ENCODE data around the gene RORC. TPM values are rescaled to one million over a fixed set of nuclear protein-coding genes. Genes with fewer than 3 reads are reported as not detected.
"Not testable (repeated sequence)": the region's sequence is repeated elsewhere in the genome, so short reads cannot be mapped to it uniquely, and the experiment has no call there.

The RORC gene
- 1 to 10 TPM; 1.4 to 1.6 TPM for total RNA-seq

- intact Hi-C loops (cut with micrococcal nuclease), result loop anchor here (10.0 kb wide), 1 partner anchor 637 kb away; the partner anchor contains the start of genes PIP5K1A and VPS72
- DNase-seq, result no peak
- H3K27ac Mint-ChIP-seq, result peak within 1 kb of the TSS; percentile 14
- peaks cover 50% of the 10 kb centered on the region for H3K4me1 Mint-ChIP-seq (ENCODE audit: low read depth)
- no peaks in the 10 kb centered on the region for H3K36me3 Mint-ChIP-seq (ENCODE audit: low read depth)
- H3K9me3 Mint-ChIP-seq, result no peaks in the 10 kb centered on the region
- CTCF ChIA-PET, result no interaction called here
- no peak within 1 kb of the TSS for H3K4me3 Mint-ChIP-seq
- no peaks in the 10 kb centered on the region for H3K27me3 Mint-ChIP-seq (ENCODE audit: low read depth)
These were observed at the start of gene RORC for GRCh38 chr1:151831605-151832004. TSS of gene RORC (minus strand) at chr1:151831802. CDS start at chr1:151831764, 38 bp downstream.

GRCh38 chr1:151875419-151876097 is 44.0 kb upstream of the RORC start:
- Mint-ChIP-seq H3K4me3 (no peak overlapping the region), H3K36me3 (ENCODE audit: low read depth) (peaks cover 10% of the 10 kb centered on the region), H3K27me3 (ENCODE audit: low read depth) (no peaks in the 10 kb centered on the region), H3K4me1 (ENCODE audit: low read depth) (peaks cover 12% of the 10 kb centered on the region), H3K27ac (no peak overlapping the region), H3K9me3 (no peaks in the 10 kb centered on the region)
- no peak for DNase-seq
- CTCF ChIA-PET, result interaction anchor here (0.6 to 2.6 kb wide), 2 partner anchors 125 to 218 kb away, joined by 3 to 6 read pairs; no protein-coding TSS in a partner anchor
- intact Hi-C loops (cut with micrococcal nuclease), result no loop called here

GRCh38 chr1:151872776-151873175 is 41.2 kb upstream of the RORC start:
- H3K4me3 Mint-ChIP-seq; DNase-seq; H3K36me3 Mint-ChIP-seq (ENCODE audit: low read depth); H3K9me3 Mint-ChIP-seq; intact Hi-C loops (cut with micrococcal nuclease); CTCF ChIA-PET; H3K27me3 Mint-ChIP-seq (ENCODE audit: low read depth); H3K27ac Mint-ChIP-seq: not testable (repeated sequence)
- H3K4me1 Mint-ChIP-seq (ENCODE audit: low read depth), result peaks cover 18% of the 10 kb centered on the region

GRCh38 chr1:151871284-151872030 is 39.9 kb upstream of the RORC start:
- intact Hi-C loops (cut with micrococcal nuclease), result no loop called here
- no peak overlapping the region for H3K27ac Mint-ChIP-seq

GRCh38 chr1:151868486-151868885 is 36.9 kb upstream of the RORC start:
- CTCF ChIA-PET, result no interaction called here
- H3K27ac Mint-ChIP-seq, result no peak overlapping the region

More at GRCh38 chr1:151871284-151872030, 39.9 kb upstream of the RORC start:
- CTCF ChIA-PET, result interaction anchor here (0.6 to 1.9 kb wide), 4 partner anchors 14 to 179 kb away, joined by 3 to 9 read pairs (median 4); no protein-coding TSS in a partner anchor
- H3K36me3 Mint-ChIP-seq (ENCODE audit: low read depth), result peaks cover 7% of the 10 kb centered on the region
- H3K27me3 Mint-ChIP-seq (ENCODE audit: low read depth), result no peaks in the 10 kb centered on the region
- no peak overlapping the region for H3K4me3 Mint-ChIP-seq
- H3K9me3 Mint-ChIP-seq, result no peaks in the 10 kb centered on the region
- peaks cover 22% of the 10 kb centered on the region for H3K4me1 Mint-ChIP-seq (ENCODE audit: low read depth)
- DNase-seq, result no peak

GRCh38 chr1:151867765-151868411 is 36.3 kb upstream of the RORC start:
- CTCF ChIA-PET, result no interaction called here
- H3K4me1 Mint-ChIP-seq (ENCODE audit: low read depth), result peaks cover 10% of the 10 kb centered on the region
- no peaks in the 10 kb centered on the region for H3K27me3 Mint-ChIP-seq (ENCODE audit: low read depth)
- intact Hi-C loops (cut with micrococcal nuclease), result no loop called here
- H3K36me3 Mint-ChIP-seq (ENCODE audit: low read depth), result no peaks in the 10 kb centered on the region
- DNase-seq, result peak; percentile 18
- peak overlapping the region; percentile 62 for H3K27ac Mint-ChIP-seq
- no peak overlapping the region for H3K4me3 Mint-ChIP-seq
- no peaks in the 10 kb centered on the region for H3K9me3 Mint-ChIP-seq

More at GRCh38 chr1:151868486-151868885, 36.9 kb upstream of the RORC start:
- H3K36me3 Mint-ChIP-seq (ENCODE audit: low read depth), result no peaks in the 10 kb centered on the region
- no peaks in the 10 kb centered on the region for H3K9me3 Mint-ChIP-seq
- H3K4me1 Mint-ChIP-seq (ENCODE audit: low read depth), result peaks cover 12% of the 10 kb centered on the region
- intact Hi-C loops (cut with micrococcal nuclease), result no loop called here
- H3K27me3 Mint-ChIP-seq (ENCODE audit: low read depth), result no peaks in the 10 kb centered on the region
- no peak overlapping the region for H3K4me3 Mint-ChIP-seq
- no peak for DNase-seq

- H3K27me3 Mint-ChIP-seq (ENCODE audit: low read depth), result peaks cover 5% of the 10 kb centered on the region
- CTCF ChIA-PET, result no interaction called here
- no peaks in the 10 kb centered on the region for H3K36me3 Mint-ChIP-seq (ENCODE audit: low read depth)
- no peak overlapping the region for H3K27ac Mint-ChIP-seq
- peaks cover 10% of the 10 kb centered on the region for H3K4me1 Mint-ChIP-seq (ENCODE audit: low read depth)
- intact Hi-C loops (cut with micrococcal nuclease), result no loop called here
- no peak overlapping the region for H3K4me3 Mint-ChIP-seq
- no peaks in the 10 kb centered on the region for H3K9me3 Mint-ChIP-seq
- no peak for DNase-seq
These were observed 35.7 kb upstream of the RORC start for GRCh38 chr1:151867321-151867720.

GRCh38 chr1:151864411-151864810 is 32.8 kb upstream of the RORC start:
- H3K4me1 Mint-ChIP-seq (ENCODE audit: low read depth), result peaks cover 10% of the 10 kb centered on the region
- CTCF ChIA-PET, result no interaction called here
- no peak overlapping the region for H3K27ac Mint-ChIP-seq
- no peaks in the 10 kb centered on the region for H3K9me3 Mint-ChIP-seq
- no peaks in the 10 kb centered on the region for H3K36me3 Mint-ChIP-seq (ENCODE audit: low read depth)
- peaks cover 5% of the 10 kb centered on the region for H3K27me3 Mint-ChIP-seq (ENCODE audit: low read depth)
- intact Hi-C loops (cut with micrococcal nuclease), result no loop called here
- no peak overlapping the region for H3K4me3 Mint-ChIP-seq
- DNase-seq, result no peak

- Mint-ChIP-seq H3K4me1 (ENCODE audit: low read depth) (peaks cover 2% of the 10 kb centered on the region), H3K9me3 (no peaks in the 10 kb centered on the region), H3K27me3 (ENCODE audit: low read depth) (peaks cover 5% of the 10 kb centered on the region), H3K4me3 (no peak overlapping the region), H3K36me3 (ENCODE audit: low read depth) (no peaks in the 10 kb centered on the region), H3K27ac (no peak overlapping the region)
- DNase-seq, result no peak
- intact Hi-C loops (cut with micrococcal nuclease), result no loop called here
- CTCF ChIA-PET, result no interaction called here
These were observed 31.0 kb upstream of the RORC start for GRCh38 chr1:151862604-151863003.

GRCh38 chr1:151860504-151861187 is 29.0 kb upstream of the RORC start:
- CTCF ChIA-PET, result no interaction called here
- intact Hi-C loops (cut with micrococcal nuclease), result no loop called here

GRCh38 chr1:151859891-151860293 is 28.3 kb upstream of the RORC start:
- no peaks in the 10 kb centered on the region for H3K4me1 Mint-ChIP-seq (ENCODE audit: low read depth)
- no peaks in the 10 kb centered on the region for H3K9me3 Mint-ChIP-seq
- intact Hi-C loops (cut with micrococcal nuclease), result no loop called here
- no peaks in the 10 kb centered on the region for H3K36me3 Mint-ChIP-seq (ENCODE audit: low read depth)
- CTCF ChIA-PET, result interaction anchor here (1.1 kb wide), 1 partner anchor 12 kb away, joined by 3 read pairs; no protein-coding TSS in a partner anchor
- H3K4me3 Mint-ChIP-seq, result no peak overlapping the region
- DNase-seq, result no peak
- peaks cover 5% of the 10 kb centered on the region for H3K27me3 Mint-ChIP-seq (ENCODE audit: low read depth)
- H3K27ac Mint-ChIP-seq, result no peak overlapping the region

More at GRCh38 chr1:151860504-151861187, 29.0 kb upstream of the RORC start:
- H3K9me3 Mint-ChIP-seq, result no peaks in the 10 kb centered on the region
- H3K27ac Mint-ChIP-seq, result no peak overlapping the region
- no peaks in the 10 kb centered on the region for H3K4me1 Mint-ChIP-seq (ENCODE audit: low read depth)
- DNase-seq, result no peak
- H3K27me3 Mint-ChIP-seq (ENCODE audit: low read depth), result peaks cover 5% of the 10 kb centered on the region
- H3K36me3 Mint-ChIP-seq (ENCODE audit: low read depth), result no peaks in the 10 kb centered on the region
- H3K4me3 Mint-ChIP-seq, result no peak overlapping the region
